Cardiac fibroblast (primary cell): ENCODE results near the gene ING1.

Experiments
- DNase-seq, 2 donors: peaks; one replicate each; pipeline versions ENCODE4 v3.0.0 to v3.0.0-alpha.2; 2010; ENCODE audit warnings: low read depth in 2 of 2
- H3K4me3 ChIP-seq, 2 donors: replicated peaks in 1 of 2; 1 replicate in 1 of 2; 2 replicates in 1 of 2; pipeline ENCODE4 v1.5.1; 2011; ENCODE audit warnings: low read depth in 2 of 2, low read length in 2 of 2, mild to moderate bottlenecking in 2 of 2, moderate library complexity in 1 of 2
- CTCF ChIP-seq: IDR thresholded peaks from one replicate; pipeline ENCODE4 v1.5.1; 2011; ENCODE audit warnings: low read depth, mild to moderate bottlenecking, low read length, inconsistent platforms

ING1 gene

DNA sequence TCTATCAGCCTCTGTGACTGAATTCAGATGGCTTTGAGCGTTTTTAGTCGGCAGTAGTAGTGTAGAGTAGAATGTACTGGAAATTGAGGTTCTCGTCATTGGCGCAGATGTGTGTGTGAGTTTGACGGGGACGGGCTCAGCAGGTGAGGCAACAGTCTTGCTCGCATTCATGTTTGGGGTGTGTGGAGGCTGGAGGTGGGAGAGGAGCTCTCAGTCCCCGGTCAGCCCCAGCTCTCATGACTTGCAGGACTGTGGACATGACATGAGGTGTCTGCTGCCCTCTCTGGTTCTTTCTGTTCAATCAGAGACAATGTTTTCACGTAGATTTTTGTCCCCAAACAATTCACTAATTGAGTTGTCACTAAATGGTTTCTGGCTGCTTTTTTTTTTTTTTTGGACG, 57.2 kb downstream of the ING1 start:
- no peak for TF ChIP-seq CTCF
- no peak for DNase-seq
- H3K4me3 ChIP-seq: no peak overlapping the region

DNA sequence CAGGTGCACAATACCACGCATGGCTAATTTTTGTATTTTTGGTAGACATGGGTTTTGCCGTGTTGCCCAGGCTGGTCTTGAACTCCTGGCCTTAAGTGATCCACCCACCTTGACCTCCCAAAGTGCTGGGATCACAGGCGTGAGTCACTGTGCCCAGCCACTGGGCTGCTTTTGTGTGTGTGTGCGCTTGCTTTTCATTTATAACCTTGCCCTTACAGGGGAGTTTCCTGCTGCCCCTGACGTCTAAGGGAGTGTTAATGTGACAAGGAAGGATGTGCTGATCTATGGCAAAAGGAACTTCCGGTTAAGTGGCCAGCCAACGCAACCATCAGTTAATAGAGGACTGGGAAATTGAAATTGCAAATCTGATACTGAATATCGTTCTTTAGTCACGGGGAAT, 57.7 kb downstream of the ING1 start:
- peak; percentile 36 to 41 for DNase-seq
- TF ChIP-seq CTCF: no peak
- no peak overlapping the region for H3K4me3 ChIP-seq

- H3K4me3 ChIP-seq: no peak overlapping the region
- DNase-seq: no peak
- TF ChIP-seq CTCF: no peak
These were observed 58.8 kb downstream of the ING1 start for GRCh38 chr13:110772091-110772984.
